ENCODE data around the gene ZC3H14. TPM values are rescaled to one million over a fixed set of nuclear protein-coding genes. Genes with fewer than 3 reads are reported as not detected.

Gene ZC3H14
- total RNA-seq, 2 donors from 2014 or later: 52.6 to 54.3 TPM

GRCh38 chr14:88607829-88608228, 45.0 kb downstream of the ZC3H14 start:
- no peaks in the 10 kb centered on the region for H3K4me1 ChIP-seq
- H3K4me3 ChIP-seq: no peak overlapping the region
- TF ChIP-seq CTCF (IDR thresholded peaks at IDR 0.05): no peak
- no peak overlapping the region for H3K27ac ChIP-seq
- H3K9ac ChIP-seq (ENCODE audit: low read depth in 2 of 2, low read length in 2 of 2): no peak overlapping the region
- DNase-seq: no peak
- H3K36me3 ChIP-seq: peaks cover 4% of the 10 kb centered on the region
- intact Hi-C loops (cut with DNase I): no loop called here
- no peaks in the 10 kb centered on the region for H3K9me3 ChIP-seq
- no peaks in the 10 kb centered on the region for H3K27me3 ChIP-seq

GRCh38 chr14:88611878-88612277, 49.0 kb downstream of the ZC3H14 start:
- no peak for TF ChIP-seq CTCF (IDR thresholded peaks at IDR 0.05)
- intact Hi-C loops (cut with DNase I): no loop called here
- peaks cover 4% of the 10 kb centered on the region for H3K36me3 ChIP-seq

GRCh38 chr14:88612981-88613380, 50.1 kb downstream of the ZC3H14 start:
- Histone ChIP-seq H3K9ac (ENCODE audit: low read depth in 2 of 2, low read length in 2 of 2) (no peak overlapping the region), H3K27me3 (no peaks in the 10 kb centered on the region), H3K4me1 (no peaks in the 10 kb centered on the region), H3K27ac (no peak overlapping the region), H3K36me3 (peaks cover 4% of the 10 kb centered on the region), H3K9me3 (no peaks in the 10 kb centered on the region), H3K4me3 (no peak overlapping the region)
- intact Hi-C loops (cut with DNase I): no loop called here
- no peak for TF ChIP-seq CTCF (IDR thresholded peaks at IDR 0.05)
- DNase-seq: no peak

More at GRCh38 chr14:88611878-88612277, 49.0 kb downstream of the ZC3H14 start:
- Histone ChIP-seq H3K27me3 (no peaks in the 10 kb centered on the region), H3K27ac (no peak overlapping the region), H3K9me3 (no peaks in the 10 kb centered on the region), H3K9ac (ENCODE audit: low read depth in 2 of 2, low read length in 2 of 2) (no peak overlapping the region), H3K4me1 (no peaks in the 10 kb centered on the region), H3K4me3 (no peak overlapping the region)
- no peak for DNase-seq

GRCh38 chr14:88613552-88614010, 50.7 kb downstream of the ZC3H14 start:
- H3K4me3 ChIP-seq: no peak overlapping the region
- H3K9me3 ChIP-seq: no peaks in the 10 kb centered on the region
- intact Hi-C loops (cut with DNase I): no loop called here
- DNase-seq: no peak
- no peaks in the 10 kb centered on the region for H3K27me3 ChIP-seq
- TF ChIP-seq CTCF (IDR thresholded peaks at IDR 0.05): no peak
- H3K9ac ChIP-seq (ENCODE audit: low read depth in 2 of 2, low read length in 2 of 2): no peak overlapping the region
- peaks cover 4% of the 10 kb centered on the region for H3K36me3 ChIP-seq
- no peak overlapping the region for H3K27ac ChIP-seq
- H3K4me1 ChIP-seq: no peaks in the 10 kb centered on the region

- Histone ChIP-seq H3K9me3 (no peaks in the 10 kb centered on the region), H3K36me3 (peaks cover 4% of the 10 kb centered on the region), H3K27me3 (no peaks in the 10 kb centered on the region), H3K9ac (ENCODE audit: low read depth in 2 of 2, low read length in 2 of 2) (no peak overlapping the region), H3K4me3 (no peak overlapping the region), H3K4me1 (no peaks in the 10 kb centered on the region), H3K27ac (no peak overlapping the region)
- intact Hi-C loops (cut with DNase I): no loop called here
- DNase-seq: no peak
- TF ChIP-seq CTCF (IDR thresholded peaks at IDR 0.05): no peak
These were observed 51.5 kb downstream of the ZC3H14 start for GRCh38 chr14:88614218-88614907.
